Natural killer cell (primary cell): ENCODE data around the gene ALDH5A1. TPM values are rescaled to one million over a fixed set of nuclear protein-coding genes. Genes with fewer than 3 reads are reported as not detected.

Source experiments
- ATAC-seq, 3 donors: fragments of 150-1000 bp in 2 of 3; fragments of 200-7000 bp in 1 of 3; cut with Tn5 transposase; 1 replicate in 1 of 3; 2 replicates in 2 of 3; pipeline ENCODE4 v1.10.0; 2021; ENCODE audit warnings: mild to moderate bottlenecking in 2 of 3, moderate library complexity in 2 of 3
- DNase-seq, 2 donors: peaks; one replicate each; pipeline versions ENCODE4 v3.0.0 to v3.0.0-alpha.2; 2013 to 2021; ENCODE audit warnings: mixed read lengths in 1 of 2
- H3K27ac ChIP-seq: one replicate; pipeline ENCODE4 v1.5.1; 2013; ENCODE audit warnings: mild to moderate bottlenecking, low read length
- H3K27me3 ChIP-seq: one replicate; pipeline ENCODE4 v1.6.1; 2013; ENCODE audit warnings: low read length; ENCODE audit not compliant: control insufficient read depth, insufficient read depth
- H3K36me3 ChIP-seq: one replicate; pipeline ENCODE4 v1.6.1; 2013; ENCODE audit warnings: low read length; ENCODE audit not compliant: control insufficient read depth, insufficient read depth
- H3K4me1 ChIP-seq: one replicate; pipeline ENCODE4 v1.6.1; 2013; ENCODE audit warnings: low read length; ENCODE audit not compliant: control insufficient read depth, insufficient read depth
- H3K4me3 ChIP-seq: one replicate; pipeline ENCODE4 v1.5.1; 2013; ENCODE audit warnings: low read length
- H3K9me3 ChIP-seq: one replicate; pipeline ENCODE4 v1.6.1; 2013; ENCODE audit warnings: low read length; ENCODE audit not compliant: control insufficient read depth, insufficient read depth
- H3K27ac Mint-ChIP-seq, 2 donors: one replicate each; pipeline ENCODE4 v1.8.0; 2022; ENCODE audit warnings: mild to moderate bottlenecking in 2 of 2, mixed read lengths in 2 of 2, moderate library complexity in 1 of 2
- H3K27me3 Mint-ChIP-seq, 2 donors: one replicate each; pipeline ENCODE4 v1.8.0; 2022; ENCODE audit warnings: low read depth in 2 of 2, mixed read lengths in 2 of 2
- H3K36me3 Mint-ChIP-seq: one replicate; pipeline ENCODE4 v1.8.0; 2022; ENCODE audit warnings: mixed read lengths
- H3K4me1 Mint-ChIP-seq, 2 donors: one replicate each; pipeline ENCODE4 v1.8.0; 2022; ENCODE audit warnings: mixed read lengths in 2 of 2
- H3K4me3 Mint-ChIP-seq: one replicate; pipeline ENCODE4 v1.8.0; 2022; ENCODE audit warnings: mild to moderate bottlenecking, moderate library complexity, mixed read lengths
- H3K9me3 Mint-ChIP-seq, 2 donors: one replicate each; pipeline ENCODE4 v1.8.0; 2022; ENCODE audit warnings: mixed read lengths in 2 of 2
- WGBS: methylation state at CpG from one replicate; pipeline ENCODE4 v1.1.7; 2013; ENCODE audit warnings: missing lambda C conversion rate; ENCODE audit not compliant: insufficient coverage; 5-methylcytosine and 5-hydroxymethylcytosine counted together
- intact Hi-C: fragments of 100-400 bp; cut with micrococcal nuclease; formaldehyde crosslinking; loops from one replicate; pipeline ENCODE4 v1.14.2; 2022
- total RNA-seq, 4 donors: library from RNA; stranded (reverse); fragments of 120-200 nt in 1 of 4; gene quantifications; one replicate each; pipeline versions ENCODE4 v1.2.3 to v1.2.4, GENCODE V29; 2013 to 2022
- TF ChIP-seq, protein P1 (sequence below): fragments of 200-600 bp; IDR thresholded peaks from one replicate; pipeline ENCODE4 v1.8.0; 2022; ENCODE audit warnings: antibody characterized with exemption

ALDH5A1 gene
- total RNA-seq, 3 donors from 2014 or later (not counting 1 experiment from before 2014, with no cell fraction given): 4.8 to 7.5 (median 6.8) TPM

GRCh38 chr6:24545691-24546090 is 50.9 kb downstream of the ALDH5A1 start:
- intact Hi-C loops: no loop called here
- Mint-ChIP-seq H3K9me3 (no peaks in the 10 kb centered on the region), H3K27me3 (peaks cover 9 to 11% of the 10 kb centered on the region in 2 donors), H3K4me3 (no peak overlapping the region), H3K4me1 (no peaks in the 10 kb centered on the region), H3K36me3 (no peaks in the 10 kb centered on the region), H3K27ac (no peak overlapping the region)
- no peaks in the 10 kb centered on the region for H3K9me3 ChIP-seq
- 97% methylated on average over 3 of the region's 3 CpGs for WGBS
- no peaks in the 10 kb centered on the region for H3K36me3 ChIP-seq
- H3K4me3 ChIP-seq: no peak overlapping the region
- DNase-seq: no peak
- no peak overlapping the region for H3K27ac ChIP-seq
- H3K27me3 ChIP-seq: no peaks in the 10 kb centered on the region
- no peaks in the 10 kb centered on the region for H3K4me1 ChIP-seq
- ATAC-seq: no peak
- TF ChIP-seq, protein P1, sequence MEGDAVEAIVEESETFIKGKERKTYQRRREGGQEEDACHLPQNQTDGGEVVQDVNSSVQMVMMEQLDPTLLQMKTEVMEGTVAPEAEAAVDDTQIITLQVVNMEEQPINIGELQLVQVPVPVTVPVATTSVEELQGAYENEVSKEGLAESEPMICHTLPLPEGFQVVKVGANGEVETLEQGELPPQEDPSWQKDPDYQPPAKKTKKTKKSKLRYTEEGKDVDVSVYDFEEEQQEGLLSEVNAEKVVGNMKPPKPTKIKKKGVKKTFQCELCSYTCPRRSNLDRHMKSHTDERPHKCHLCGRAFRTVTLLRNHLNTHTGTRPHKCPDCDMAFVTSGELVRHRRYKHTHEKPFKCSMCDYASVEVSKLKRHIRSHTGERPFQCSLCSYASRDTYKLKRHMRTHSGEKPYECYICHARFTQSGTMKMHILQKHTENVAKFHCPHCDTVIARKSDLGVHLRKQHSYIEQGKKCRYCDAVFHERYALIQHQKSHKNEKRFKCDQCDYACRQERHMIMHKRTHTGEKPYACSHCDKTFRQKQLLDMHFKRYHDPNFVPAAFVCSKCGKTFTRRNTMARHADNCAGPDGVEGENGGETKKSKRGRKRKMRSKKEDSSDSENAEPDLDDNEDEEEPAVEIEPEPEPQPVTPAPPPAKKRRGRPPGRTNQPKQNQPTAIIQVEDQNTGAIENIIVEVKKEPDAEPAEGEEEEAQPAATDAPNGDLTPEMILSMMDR: no peak

DNA sequence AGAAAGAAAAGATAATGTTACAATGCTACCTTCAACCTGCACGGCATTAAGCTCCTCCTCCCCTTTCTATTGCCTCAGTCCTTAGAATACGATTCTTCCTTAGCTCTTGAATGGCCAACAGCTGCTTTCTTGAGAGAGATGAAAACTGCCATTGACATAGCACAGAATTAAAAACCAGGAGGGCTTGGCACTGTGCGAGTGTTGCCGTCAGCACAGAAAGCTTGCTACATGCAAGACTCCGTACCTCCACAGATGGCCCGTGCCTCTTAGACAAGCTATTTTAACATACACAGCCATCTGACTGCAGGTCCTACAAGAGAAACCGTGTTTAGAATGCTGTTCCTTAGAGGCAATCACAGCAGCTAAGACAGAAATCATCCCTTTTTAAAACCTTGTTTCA is 51.7 kb downstream of the ALDH5A1 start:
- Histone ChIP-seq H3K9me3 (no peaks in the 10 kb centered on the region), H3K36me3 (no peaks in the 10 kb centered on the region), H3K4me3 (no peak overlapping the region), H3K4me1 (no peaks in the 10 kb centered on the region), H3K27ac (no peak overlapping the region), H3K27me3 (no peaks in the 10 kb centered on the region)
- Mint-ChIP-seq H3K27me3 (peaks cover 9 to 11% of the 10 kb centered on the region in 2 donors), H3K9me3 (no peaks in the 10 kb centered on the region), H3K27ac (no peak overlapping the region), H3K36me3 (no peaks in the 10 kb centered on the region), H3K4me1 (no peaks in the 10 kb centered on the region), H3K4me3 (no peak overlapping the region)
- TF ChIP-seq, protein P1: no peak
- WGBS: 90% methylated on average over 7 of the region's 7 CpGs
- DNase-seq (no peak), ATAC-seq (no peak)
- intact Hi-C loops: no loop called here

DNA sequence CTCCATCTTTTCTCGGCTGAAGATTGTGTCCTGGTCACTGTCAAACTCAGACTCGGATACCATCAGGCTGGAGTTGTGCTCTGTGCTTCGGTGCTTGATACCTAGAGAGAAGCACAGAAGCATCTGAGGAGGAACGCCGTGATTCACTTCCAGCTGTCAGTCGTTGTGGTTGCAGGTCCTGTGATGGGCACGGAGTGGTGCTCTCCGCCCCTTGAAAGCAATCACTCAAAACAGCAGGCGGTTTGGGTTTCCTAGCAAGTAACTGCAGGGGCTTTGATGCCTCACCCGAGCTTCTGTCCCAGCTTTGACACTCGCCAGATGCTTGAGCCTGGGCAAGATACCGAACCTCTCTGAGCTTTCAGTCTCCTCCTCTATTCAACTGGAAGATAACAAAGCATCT is 52.5 kb downstream of the ALDH5A1 start:
- H3K27ac ChIP-seq: no peak overlapping the region
- TF ChIP-seq, protein P1: no peak
- WGBS: 43% methylated on average over 12 of the region's 12 CpGs
- Mint-ChIP-seq H3K36me3 (no peaks in the 10 kb centered on the region), H3K27me3 (peaks cover 9 to 11% of the 10 kb centered on the region in 2 donors), H3K9me3 (no peaks in the 10 kb centered on the region), H3K4me1 (no peaks in the 10 kb centered on the region), H3K27ac (no peak overlapping the region), H3K4me3 (no peak overlapping the region)
- peak in 1 of 3 donors; percentile 44 for ATAC-seq
- no peak overlapping the region for H3K4me3 ChIP-seq
- H3K36me3 ChIP-seq: no peaks in the 10 kb centered on the region
- no peaks in the 10 kb centered on the region for H3K9me3 ChIP-seq
- peak in 1 of 2 donors; percentile 62 for DNase-seq
- H3K27me3 ChIP-seq: no peaks in the 10 kb centered on the region
- no peaks in the 10 kb centered on the region for H3K4me1 ChIP-seq
- intact Hi-C loops: no loop called here

DNA sequence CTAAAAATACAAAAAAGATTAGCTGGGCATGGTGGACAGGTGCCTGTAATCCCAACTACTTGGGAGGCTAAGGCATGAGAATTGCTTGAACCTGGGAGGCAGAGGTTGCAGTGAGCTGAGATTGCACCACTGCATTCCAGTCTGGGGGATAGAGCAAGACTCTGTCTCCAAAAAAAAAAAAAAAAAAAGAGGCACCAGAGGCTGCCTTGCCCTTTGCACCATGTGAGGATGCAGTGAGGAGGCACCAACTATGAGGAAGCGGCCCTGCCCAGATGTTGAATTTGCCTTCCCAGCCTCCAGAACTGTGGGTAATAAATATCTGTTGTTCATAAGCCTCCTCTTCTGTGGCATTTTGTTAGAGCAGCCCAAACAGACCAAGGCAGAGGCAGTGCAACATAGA is 54.4 kb downstream of the ALDH5A1 start:
- no peak for ATAC-seq
- 100% methylated on average over 1 of the region's 1 CpG for WGBS

More for the DNA sequence above, 54.4 kb downstream of the ALDH5A1 start:
- Mint-ChIP-seq H3K27ac (no peak overlapping the region), H3K36me3 (no peaks in the 10 kb centered on the region), H3K27me3 (peaks cover 9 to 11% of the 10 kb centered on the region in 2 donors), H3K4me3 (no peak overlapping the region), H3K9me3 (no peaks in the 10 kb centered on the region), H3K4me1 (no peaks in the 10 kb centered on the region)
- intact Hi-C loops: no loop called here
- no peak overlapping the region for H3K27ac ChIP-seq
- H3K27me3 ChIP-seq: no peaks in the 10 kb centered on the region
- no peaks in the 10 kb centered on the region for H3K4me1 ChIP-seq
- H3K9me3 ChIP-seq: no peaks in the 10 kb centered on the region
- H3K36me3 ChIP-seq: no peaks in the 10 kb centered on the region
- TF ChIP-seq, protein P1: no peak
- no peak for DNase-seq
- no peak overlapping the region for H3K4me3 ChIP-seq
